NCI-H82 treated with DMSO at 0.1 percent for 48 hours (cell line): ENCODE measurements around the gene TCF23.
"Not testable (repeated sequence)": the region's sequence is repeated elsewhere in the genome, so short reads cannot be mapped to it uniquely, and the experiment has no call there.

Experiments
- DNase-seq: peaks from one replicate; lab custom pipeline; 2025; ENCODE audit not compliant: unreplicated experiment; lab: John Stamatoyannopoulos, UW

Gene TCF23

GRCh38 chr2:27154488-27154887, 5.7 kb downstream of the TCF23 start:
- DNase-seq, result no peak

GRCh38 chr2:27155069-27155520, 6.3 kb downstream of the TCF23 start:
- no peak for DNase-seq

GRCh38 chr2:27158468-27158867, 9.7 kb downstream of the TCF23 start:
- no peak for DNase-seq

- no peak for DNase-seq
Measured at GRCh38 chr2:27159271-27159670, 10.5 kb downstream of the TCF23 start.

GRCh38 chr2:27160191-27160590, 11.4 kb downstream of the TCF23 start:
- no peak for DNase-seq

- DNase-seq, result no peak
Measured at GRCh38 chr2:27162151-27163121, 13.6 kb downstream of the TCF23 start.

- DNase-seq, result no peak
Measured at GRCh38 chr2:27164960-27165763, 16.4 kb downstream of the TCF23 start.

GRCh38 chr2:27170581-27171337, 22.0 kb downstream of the TCF23 start:
- DNase-seq, result no peak

GRCh38 chr2:27171351-27171848, 22.6 kb downstream of the TCF23 start:
- no peak for DNase-seq

- no peak for DNase-seq
Measured at GRCh38 chr2:27174638-27175037, 25.8 kb downstream of the TCF23 start.

- DNase-seq, result no peak
Measured at GRCh38 chr2:27175330-27175729, 26.5 kb downstream of the TCF23 start.

- not testable (repeated sequence) for DNase-seq
Measured at GRCh38 chr2:27175781-27176180, 27.0 kb downstream of the TCF23 start.

- DNase-seq, result no peak
Measured at GRCh38 chr2:27177441-27178351, 28.9 kb downstream of the TCF23 start.

- no peak for DNase-seq
Measured at GRCh38 chr2:27178469-27178868, 29.7 kb downstream of the TCF23 start.

- no peak for DNase-seq
Measured at GRCh38 chr2:27179344-27180000, 30.7 kb downstream of the TCF23 start.

GRCh38 chr2:27182346-27182745, 33.5 kb downstream of the TCF23 start:
- DNase-seq, result no peak

- DNase-seq, result no peak
Measured at GRCh38 chr2:27184115-27184514, 35.3 kb downstream of the TCF23 start.

- no peak for DNase-seq
Measured at GRCh38 chr2:27185331-27186026, 36.7 kb downstream of the TCF23 start.
